GM19328 (cell line): ENCODE measurements around the gene UQCRQ.
"Not testable (repeated sequence)": the region's sequence is repeated elsewhere in the genome, so short reads cannot be mapped to it uniquely, and the experiment has no call there.

Source experiments
- ATAC-seq: cut with Tn5 transposase; IDR thresholded peaks from one replicate; pipeline ENCODE4 v1.9.1; 2021; ENCODE audit warnings: mild to moderate bottlenecking, moderate library complexity; ENCODE audit not compliant: unreplicated experiment

Gene UQCRQ

DNA sequence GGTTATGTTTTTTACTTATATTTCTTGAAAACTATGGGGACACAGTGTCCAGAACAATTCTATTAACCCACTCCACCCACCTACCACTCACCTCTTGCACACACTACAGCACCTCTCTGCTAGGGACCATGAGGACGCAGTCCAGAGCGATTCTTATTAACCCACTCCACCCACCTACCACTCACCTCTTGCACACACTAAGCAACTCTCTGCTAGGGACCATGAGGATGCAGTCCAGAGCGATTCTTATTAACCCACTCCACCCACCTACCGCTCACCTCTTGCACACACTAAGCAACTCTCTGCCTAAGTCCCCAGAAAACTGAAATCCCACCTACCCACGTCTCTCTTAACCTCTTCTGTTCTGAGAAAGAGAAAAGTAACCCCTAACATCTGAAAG lies 33.8 kb upstream of the UQCRQ start:
- ATAC-seq = no peak

DNA sequence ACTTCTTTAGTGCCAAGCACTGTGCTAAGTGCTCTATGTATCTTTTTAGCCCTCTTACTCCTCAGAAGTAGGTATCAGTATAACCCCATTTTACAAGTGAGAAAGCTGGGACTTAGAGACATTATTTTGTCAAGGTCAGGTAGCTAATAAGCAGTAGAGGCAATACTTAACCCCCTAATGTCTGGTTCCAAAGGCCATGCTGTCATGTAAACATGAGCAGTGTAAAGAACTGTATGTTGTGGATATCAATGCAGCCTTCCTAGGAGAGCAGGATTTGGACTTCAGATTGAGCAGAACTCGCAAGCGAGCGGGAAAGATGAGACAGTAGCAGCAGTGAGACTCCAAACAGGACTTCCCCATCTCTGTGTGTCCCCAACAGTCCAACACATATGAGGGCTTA lies 32.4 kb upstream of the UQCRQ start:
- no peak for ATAC-seq

DNA sequence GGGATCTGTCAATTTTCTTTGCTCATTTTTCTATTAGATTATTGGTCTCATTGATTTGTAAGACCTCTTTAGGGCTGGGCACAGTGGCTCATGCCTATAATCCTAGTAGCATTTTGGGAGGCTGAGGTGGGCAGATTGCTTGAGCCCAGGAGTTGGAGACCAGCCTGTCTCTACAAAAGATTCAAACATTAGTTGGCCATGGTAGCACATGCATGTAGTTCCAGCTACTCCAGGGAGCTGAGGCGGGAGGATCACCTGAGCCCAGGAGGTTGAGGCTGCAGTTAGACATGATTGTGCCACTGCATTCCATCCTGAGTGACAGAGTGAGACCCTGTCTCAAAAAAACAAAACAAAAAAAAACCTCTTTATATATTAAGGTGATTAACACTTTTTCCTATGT lies 29.6 kb upstream of the UQCRQ start:
- ATAC-seq = no peak

DNA sequence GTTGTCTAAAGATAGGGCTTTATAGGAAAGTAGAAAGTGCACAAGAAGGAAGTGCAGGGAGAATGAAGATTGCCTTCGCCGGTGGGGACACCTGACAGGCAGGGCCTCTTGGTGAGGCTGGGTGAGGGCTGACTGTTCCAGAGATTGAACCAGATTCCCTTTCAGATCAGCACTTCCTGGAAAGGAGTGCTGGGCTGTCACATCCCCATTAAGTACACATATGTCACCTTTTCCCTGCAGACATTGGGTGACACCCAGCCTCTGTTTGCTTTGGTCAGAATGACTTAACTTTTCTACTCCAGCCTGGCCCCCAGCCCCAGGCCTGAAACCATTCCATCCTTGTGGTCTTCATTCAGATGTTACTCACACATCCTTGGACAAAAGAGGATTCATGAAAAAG lies 28.6 kb upstream of the UQCRQ start:
- ATAC-seq = no peak

DNA sequence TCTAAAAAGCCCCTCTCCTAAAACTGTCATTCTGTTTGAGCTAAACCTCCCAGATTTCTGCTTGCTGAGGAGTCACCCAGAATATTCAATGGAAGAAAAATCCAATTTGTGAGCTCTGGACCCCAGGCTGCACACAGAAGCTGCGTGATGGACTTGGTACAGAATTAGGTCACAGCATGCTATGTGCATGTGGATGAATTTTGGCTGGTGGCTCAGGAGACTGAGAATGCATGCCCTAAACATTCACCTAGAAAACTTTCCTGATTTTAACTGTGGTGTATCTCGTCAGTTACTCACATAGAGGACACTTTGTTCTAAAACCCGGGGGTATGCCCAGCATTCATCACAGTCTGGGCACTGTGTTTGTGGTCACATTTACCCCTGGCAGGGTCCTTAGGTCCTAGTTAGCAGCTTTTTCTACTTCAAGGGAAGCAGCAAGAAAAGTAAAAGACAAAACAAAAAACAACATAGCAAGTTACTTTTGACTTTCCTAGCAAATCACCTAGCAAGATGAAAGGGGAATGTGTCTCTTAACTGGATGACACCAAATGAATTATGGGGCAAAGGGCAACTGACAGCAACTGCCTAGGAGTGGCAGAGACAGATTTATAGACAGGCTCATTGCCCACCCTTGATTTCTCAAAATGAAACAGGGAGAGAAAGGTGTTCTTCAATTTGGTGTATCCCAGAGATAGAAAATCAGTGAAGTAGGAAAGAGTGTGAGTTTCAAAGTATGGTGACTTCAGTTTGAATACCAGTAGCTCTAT lies 27.7 kb upstream of the UQCRQ start:
- no peak for ATAC-seq

DNA sequence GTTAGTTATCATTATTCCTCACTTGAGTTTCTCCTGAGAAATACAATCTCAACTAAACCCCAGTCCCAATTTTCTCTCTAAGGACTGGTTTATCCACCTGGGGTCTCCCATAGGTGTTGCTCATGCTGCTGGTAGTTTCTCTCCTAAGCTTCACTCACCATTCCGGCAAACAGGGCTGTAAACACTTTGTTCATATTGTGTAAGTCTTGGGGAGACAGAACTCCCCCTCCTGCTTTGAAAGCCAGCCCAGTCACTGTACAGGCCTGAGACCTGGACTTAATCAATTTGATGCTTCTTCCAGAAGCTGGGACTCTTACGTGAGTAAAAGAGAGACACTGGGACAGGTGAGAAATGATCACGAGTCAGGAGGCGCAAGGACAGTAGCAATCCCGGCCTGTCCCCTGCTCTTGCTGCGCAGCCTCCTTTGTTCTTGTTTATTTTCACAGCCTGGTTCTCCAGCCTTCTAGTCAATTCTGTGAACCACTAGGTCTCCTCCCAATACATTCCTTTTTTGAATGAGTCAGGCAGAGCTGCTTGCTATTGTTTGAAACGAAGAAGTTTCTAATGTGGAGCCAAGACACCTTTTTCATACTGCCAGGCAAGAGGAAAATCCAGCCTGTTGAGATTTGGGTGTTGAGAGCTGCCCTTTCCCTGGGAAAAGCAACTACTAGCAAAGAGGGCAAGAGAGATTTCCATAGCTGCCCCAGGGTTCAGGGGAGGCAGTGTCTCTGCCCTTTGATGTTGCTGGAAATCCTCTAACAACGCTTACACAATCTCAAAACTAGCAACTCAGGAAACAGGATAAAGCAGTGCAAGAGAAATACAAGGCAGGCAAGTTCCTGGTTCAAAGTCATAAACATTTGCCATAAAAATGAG lies 26.8 kb upstream of the UQCRQ start:
- no peak for ATAC-seq

DNA sequence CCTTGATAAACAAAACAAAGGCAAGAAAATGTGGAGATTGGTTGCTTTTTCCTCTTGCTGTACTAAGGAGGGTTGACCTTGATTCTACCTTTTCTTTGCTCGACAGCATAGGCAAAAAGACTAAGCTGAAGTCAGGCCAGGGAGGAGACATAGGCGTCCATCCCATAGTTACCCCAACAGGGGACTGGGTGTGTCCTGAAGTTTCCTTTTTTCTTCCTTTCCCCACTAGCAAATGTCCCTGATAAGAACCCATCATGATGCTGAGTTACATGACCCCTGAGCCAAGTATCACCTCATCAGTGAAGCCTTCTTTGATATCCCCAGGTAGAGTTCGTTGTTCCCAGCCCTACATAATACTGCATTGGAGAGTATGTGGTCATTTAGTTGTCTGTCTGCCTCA lies 26.1 kb upstream of the UQCRQ start:
- no peak for ATAC-seq

DNA sequence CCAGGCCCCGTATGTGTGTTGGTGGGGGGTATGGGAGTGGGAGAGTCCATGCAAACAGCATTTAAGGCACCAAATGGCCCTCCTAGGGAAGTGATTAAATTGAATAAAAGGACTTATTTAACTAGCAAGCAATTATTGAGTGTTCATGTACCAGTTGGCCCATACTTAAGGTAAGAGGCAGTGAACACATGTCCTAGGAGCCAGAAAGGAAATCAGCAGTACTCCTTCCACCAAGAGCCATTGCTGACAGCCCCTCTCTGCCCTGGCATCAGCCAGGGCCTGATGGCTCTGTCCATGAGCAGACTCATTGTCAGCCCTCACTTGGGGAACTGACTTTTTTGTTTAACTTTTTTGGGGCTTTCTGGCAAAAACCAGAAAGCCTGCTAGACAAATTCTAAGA lies 25.5 kb upstream of the UQCRQ start:
- no peak for ATAC-seq

DNA sequence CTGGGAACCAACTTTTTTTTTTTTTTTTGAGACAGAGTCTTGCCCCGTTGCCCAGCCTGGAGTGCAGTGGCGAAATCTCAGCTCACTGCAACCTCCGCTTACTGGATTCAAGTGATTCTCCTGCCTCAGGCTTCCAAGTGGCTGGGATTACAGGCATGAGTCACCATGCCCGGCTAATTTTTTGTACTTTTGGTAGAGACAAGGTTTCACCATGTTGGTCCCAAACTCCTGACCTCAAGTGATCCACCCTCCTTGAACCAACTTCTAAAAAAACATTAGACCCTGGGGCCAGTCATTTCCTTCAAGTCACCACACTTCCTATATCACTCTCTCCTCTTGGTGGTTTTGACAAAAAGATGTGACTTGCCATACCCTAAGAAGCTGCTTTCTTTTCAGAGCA lies 25.1 kb upstream of the UQCRQ start:
- ATAC-seq = no peak

GRCh38 chr5:132848270-132848669 lies 18.2 kb upstream of the UQCRQ start:
- ATAC-seq = no peak

DNA sequence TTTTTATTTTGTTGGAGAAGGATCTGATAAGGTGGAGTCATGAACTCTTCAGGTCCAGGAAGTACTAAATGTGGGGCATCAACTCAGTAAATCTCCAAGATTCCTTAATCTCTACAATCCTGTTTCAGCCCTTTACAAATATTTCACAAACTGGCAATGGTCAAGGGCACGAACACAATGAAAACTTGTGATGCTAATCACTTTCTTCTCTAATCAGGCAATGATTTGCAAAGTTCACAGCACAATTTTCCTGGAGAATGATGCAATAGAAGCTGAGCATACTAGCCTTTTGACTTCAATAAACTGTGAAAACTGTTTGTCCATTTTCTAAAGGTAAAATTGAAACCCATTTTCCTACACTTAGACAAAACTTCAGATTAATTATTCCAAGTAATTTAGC lies 17.1 kb upstream of the UQCRQ start:
- ATAC-seq = no peak

GRCh38 chr5:132850066-132850465 lies 16.4 kb upstream of the UQCRQ start:
- ATAC-seq = no peak

DNA sequence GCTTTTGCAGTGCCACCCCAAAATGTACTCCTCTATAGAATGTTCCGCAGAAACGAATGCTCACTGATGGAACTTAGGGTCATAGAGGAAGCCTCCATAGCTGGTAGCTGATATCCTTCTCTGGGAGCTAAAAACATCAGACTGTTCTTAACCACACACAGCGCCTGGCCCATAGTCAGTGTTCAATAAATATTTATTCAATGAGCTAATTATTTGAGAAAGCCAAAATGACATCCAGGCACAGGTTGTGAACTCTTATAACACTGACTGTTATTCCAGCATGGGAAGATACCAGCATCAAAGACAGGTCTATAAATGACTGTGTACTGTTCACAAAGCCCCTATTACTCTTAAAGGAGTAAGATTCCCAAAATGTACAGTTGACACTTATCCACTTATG lies 13.1 kb upstream of the UQCRQ start:
- no peak for ATAC-seq

DNA sequence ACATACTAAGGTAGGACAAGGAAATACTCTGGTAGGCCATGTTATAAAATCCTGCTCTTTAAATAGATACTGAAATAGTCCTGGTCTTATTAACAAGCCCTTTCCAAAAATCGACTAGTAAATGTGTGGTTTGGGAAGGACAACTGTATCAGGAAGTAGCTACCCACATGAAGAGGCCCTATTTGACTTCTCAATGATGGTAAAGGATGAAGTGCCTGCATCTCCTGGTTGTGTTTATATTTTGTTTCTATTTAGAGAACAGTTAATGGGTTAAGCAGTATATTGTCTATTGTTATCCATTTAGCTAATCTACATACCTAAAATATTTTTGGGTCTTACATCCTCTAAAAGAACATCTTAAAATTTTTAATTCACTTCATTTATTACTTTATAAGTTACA lies 12.7 kb upstream of the UQCRQ start:
- ATAC-seq = no peak

- ATAC-seq = no peak
Measured at GRCh38 chr5:132854301-132854700, 12.1 kb upstream of the UQCRQ start.

- not testable (repeated sequence) for ATAC-seq
Measured at GRCh38 chr5:132854992-132855391, 11.4 kb upstream of the UQCRQ start.

- no peak for ATAC-seq
Measured at GRCh38 chr5:132856011-132856410, 10.4 kb upstream of the UQCRQ start.

DNA sequence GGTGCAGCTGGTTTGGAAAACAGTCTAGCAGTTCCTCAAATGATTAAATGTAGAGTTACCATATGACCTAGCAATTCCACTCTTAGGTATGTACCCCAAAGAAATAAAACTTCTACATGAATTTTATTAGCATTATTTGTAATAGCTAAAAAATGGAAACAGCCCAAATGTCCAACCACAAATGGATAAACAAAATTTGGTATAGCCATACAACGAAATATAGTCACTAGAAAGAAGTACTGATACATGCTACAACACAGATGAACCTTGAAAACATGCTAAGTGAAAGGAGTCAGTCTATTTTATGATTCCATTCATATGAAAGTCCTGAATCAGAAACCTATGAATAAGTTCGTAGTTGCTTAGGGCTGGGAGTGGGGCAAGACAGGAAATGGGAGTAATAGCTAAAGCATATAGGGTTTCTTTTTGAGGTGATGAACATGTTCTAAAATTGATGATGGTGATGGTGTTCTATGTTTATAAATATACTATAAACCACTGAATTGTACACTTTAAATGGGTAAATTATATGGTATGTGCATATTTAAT lies 6.5 kb upstream of the UQCRQ start:
- ATAC-seq = no peak

GRCh38 chr5:132860742-132861141 lies 5.7 kb upstream of the UQCRQ start:
- no peak for ATAC-seq

DNA sequence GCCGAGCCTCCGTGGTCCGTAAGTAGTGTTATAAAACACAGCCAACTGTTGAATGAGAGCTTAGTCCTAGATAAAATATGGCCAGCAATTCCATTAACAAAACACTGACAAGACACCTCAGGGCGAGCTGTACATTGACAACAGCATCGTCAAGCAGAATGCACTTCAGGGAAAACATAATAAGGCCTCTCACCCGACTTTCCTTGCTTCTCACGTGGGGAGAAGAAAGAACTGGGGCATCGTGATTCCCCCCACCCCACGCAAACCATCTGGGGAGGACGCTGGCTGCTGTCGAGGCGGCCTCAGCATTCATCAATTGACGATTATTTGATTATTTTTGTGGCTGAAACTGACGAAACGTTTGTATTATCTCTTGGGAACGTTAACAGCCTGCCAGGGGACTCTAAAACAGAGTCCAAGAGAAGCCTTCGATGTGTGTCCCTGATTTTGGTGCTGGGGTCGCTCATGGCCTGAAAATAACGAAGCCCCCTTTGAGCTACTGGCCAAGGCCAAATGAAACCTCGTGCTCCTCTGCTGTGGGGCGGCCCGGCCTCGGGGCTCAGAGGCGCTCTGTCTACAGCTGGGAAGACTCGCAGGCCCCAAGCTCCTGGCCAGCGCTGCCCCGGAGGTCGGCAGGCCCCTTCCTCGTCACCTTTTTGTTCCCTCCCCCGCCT lies 637 bp upstream of the UQCRQ start:
- ATAC-seq = peak; percentile 11

- peak; percentile 8 for ATAC-seq
Measured at GRCh38 chr5:132867046-132867451, 607 bp downstream of the UQCRQ start.
